ENCODE results near the gene GTF2F2. TPM values are rescaled to one million over a fixed set of nuclear protein-coding genes. Genes with fewer than 3 reads are reported as not detected.
A peak's percentile ranks its signal among the peaks of the same experiment; 100 is the strongest.

The GTF2F2 gene
- total and polyA plus RNA-seq, 10 donors, result 11.8 to 19.1 (median 16.4) TPM

GRCh38 chr13:45218689-45219088 is 98.4 kb downstream of the GTF2F2 start:
- Histone ChIP-seq H3K27me3 (replicated peaks in 1 of 7) (no peaks in the 10 kb centered on the region), H3K27ac (peak overlapping the region in 5 of 8 donors; percentile 41 to 68 (median 62)), H3K4me1 (peaks cover 0 to 10% (median 0%) of the 10 kb centered on the region in 6 donors), H3K36me3 (peaks cover 0 to 11% (median 0%) of the 10 kb centered on the region in 6 donors), H3K4me3 (peak overlapping the region in 2 of 8 donors; percentile 3 to 21), H3K9me3 (no peaks in the 10 kb centered on the region)
- TF ChIP-seq POLR2AphosphoS5 (IDR thresholded peaks at IDR 0.05), result no peak
- no peak for TF ChIP-seq CTCF (IDR thresholded peaks at IDR 0.05 in 8 of 11, conservative IDR thresholded peaks at IDR 0.05 in 3 of 11)
- WGBS, 5 donors, result 90 to 96% (median 91%) methylated on average over 1 of the region's 1 CpG
- DNase-seq, result no peak
- intact Hi-C loops (cut with DNase I; ENCODE audit: low total_unique reads), result no loop called here

GRCh38 chr13:45219123-45219891 is 99.0 kb downstream of the GTF2F2 start:
- 63 to 75% (median 71%) methylated on average over 5 of the region's 5 CpGs for WGBS, 5 donors
- TF ChIP-seq CTCF (IDR thresholded peaks at IDR 0.05 in 8 of 11, conservative IDR thresholded peaks at IDR 0.05 in 3 of 11) (no peak), POLR2A (IDR thresholded peaks at IDR 0.05) (no peak), POLR2AphosphoS5 (IDR thresholded peaks at IDR 0.05) (no peak)
- Histone ChIP-seq H3K36me3 (peaks cover 0 to 11% (median 0%) of the 10 kb centered on the region in 6 donors), H3K4me1 (peaks cover 0 to 10% (median 0%) of the 10 kb centered on the region in 6 donors), H3K4me3 (peak overlapping the region in 3 of 8 donors; percentile 3 to 26 (median 21)), H3K27ac (peak overlapping the region in 6 of 8 donors; percentile 2 to 68 (median 52)), H3K9me3 (no peaks in the 10 kb centered on the region), H3K27me3 (replicated peaks in 1 of 7) (no peaks in the 10 kb centered on the region)
- intact Hi-C loops (cut with DNase I; ENCODE audit: low total_unique reads), result no loop called here
- no peak for DNase-seq

- Histone ChIP-seq H3K27me3 (replicated peaks in 1 of 7) (no peaks in the 10 kb centered on the region), H3K9me3 (no peaks in the 10 kb centered on the region), H3K27ac (peak overlapping the region in 6 of 8 donors; percentile 6 to 68 (median 52)), H3K4me3 (peak overlapping the region in 2 of 8 donors; percentile 21 to 26), H3K36me3 (peaks cover 0 to 11% (median 0%) of the 10 kb centered on the region in 6 donors), H3K4me1 (peaks cover 0 to 10% (median 0%) of the 10 kb centered on the region in 6 donors)
- TF ChIP-seq POLR2AphosphoS5 (IDR thresholded peaks at IDR 0.05), result no peak
- no peak for TF ChIP-seq CTCF (IDR thresholded peaks at IDR 0.05 in 8 of 11, conservative IDR thresholded peaks at IDR 0.05 in 3 of 11)
- no peak for TF ChIP-seq POLR2A (IDR thresholded peaks at IDR 0.05)
- WGBS, 5 donors, result 58 to 67% (median 59%) methylated on average over 4 of the region's 4 CpGs
- intact Hi-C loops (cut with DNase I; ENCODE audit: low total_unique reads), result no loop called here
- no peak for DNase-seq
Measured at GRCh38 chr13:45219938-45220375, 99.6 kb downstream of the GTF2F2 start.

GRCh38 chr13:45220403-45220802 is 100.1 kb downstream of the GTF2F2 start:
- peaks cover 0 to 10% (median 0%) of the 10 kb centered on the region in 6 donors for H3K4me1 ChIP-seq
- H3K4me3 ChIP-seq, result no peak overlapping the region
- WGBS, 5 donors, result 91 to 97% (median 96%) methylated on average over 4 of the region's 4 CpGs
- H3K27me3 ChIP-seq (replicated peaks in 1 of 7), result no peaks in the 10 kb centered on the region
- intact Hi-C loops (cut with DNase I; ENCODE audit: low total_unique reads), result no loop called here
- peak overlapping the region in 3 of 8 donors; percentile 62 to 68 (median 68) for H3K27ac ChIP-seq
- H3K36me3 ChIP-seq, result peaks cover 0 to 11% (median 0%) of the 10 kb centered on the region in 6 donors
- no peak for TF ChIP-seq POLR2AphosphoS5 (IDR thresholded peaks at IDR 0.05)
- TF ChIP-seq CTCF (IDR thresholded peaks at IDR 0.05 in 8 of 11, conservative IDR thresholded peaks at IDR 0.05 in 3 of 11), result no peak
- TF ChIP-seq POLR2A (IDR thresholded peaks at IDR 0.05), result no peak
- DNase-seq, result no peak
- H3K9me3 ChIP-seq, result no peaks in the 10 kb centered on the region

Measured in spleen (tissue), 11 donors.